PC-3 (cell line): ENCODE data around the gene ZNF746.

Experiments
- EZH2 ChIP-seq: fragments of 300-600 bp; sonication (generic); IDR thresholded peaks from one replicate; pipeline ENCODE4 v1.6.1; 2017; ENCODE audit warnings: antibody characterized with exemption, mild to moderate bottlenecking, low read length; ENCODE audit not compliant: unreplicated experiment
- EZH2phosphoT487 ChIP-seq: fragments of 300-600 bp; sonication (generic); IDR thresholded peaks from 2 replicates; pipeline ENCODE4 v1.6.1; 2018; ENCODE audit warnings: mild to moderate bottlenecking, antibody characterized with exemption, low read length, borderline replicate concordance
- TF ChIP-seq, protein P1 (sequence below): fragments of 300-600 bp; sonication (generic); conservative IDR thresholded peaks from 2 replicates; pipeline ENCODE4 v1.5.1; 2017; ENCODE audit warnings: antibody characterized with exemption, low read depth, mild to moderate bottlenecking, low read length

DNA sequence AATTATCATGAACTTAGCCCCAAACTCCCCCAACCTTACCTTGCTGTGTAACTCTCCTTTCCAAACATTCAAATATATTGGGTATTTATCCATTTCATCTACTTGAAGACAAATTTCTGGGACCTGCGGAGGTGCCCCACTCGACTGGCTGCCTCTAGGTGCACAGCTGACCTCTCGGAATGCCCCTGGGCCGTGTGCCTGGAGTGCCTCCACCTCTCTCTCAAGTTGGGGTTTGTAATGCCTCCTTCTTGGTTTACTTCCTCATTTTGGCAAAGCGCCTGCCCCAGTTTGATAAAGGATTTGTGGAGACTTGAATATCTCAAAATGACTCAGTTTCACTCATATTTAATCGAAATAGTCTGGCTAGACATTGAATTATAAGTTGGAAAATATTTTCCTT lies 53.3 kb downstream of the ZNF746 start:
- TF ChIP-seq, protein P1, sequence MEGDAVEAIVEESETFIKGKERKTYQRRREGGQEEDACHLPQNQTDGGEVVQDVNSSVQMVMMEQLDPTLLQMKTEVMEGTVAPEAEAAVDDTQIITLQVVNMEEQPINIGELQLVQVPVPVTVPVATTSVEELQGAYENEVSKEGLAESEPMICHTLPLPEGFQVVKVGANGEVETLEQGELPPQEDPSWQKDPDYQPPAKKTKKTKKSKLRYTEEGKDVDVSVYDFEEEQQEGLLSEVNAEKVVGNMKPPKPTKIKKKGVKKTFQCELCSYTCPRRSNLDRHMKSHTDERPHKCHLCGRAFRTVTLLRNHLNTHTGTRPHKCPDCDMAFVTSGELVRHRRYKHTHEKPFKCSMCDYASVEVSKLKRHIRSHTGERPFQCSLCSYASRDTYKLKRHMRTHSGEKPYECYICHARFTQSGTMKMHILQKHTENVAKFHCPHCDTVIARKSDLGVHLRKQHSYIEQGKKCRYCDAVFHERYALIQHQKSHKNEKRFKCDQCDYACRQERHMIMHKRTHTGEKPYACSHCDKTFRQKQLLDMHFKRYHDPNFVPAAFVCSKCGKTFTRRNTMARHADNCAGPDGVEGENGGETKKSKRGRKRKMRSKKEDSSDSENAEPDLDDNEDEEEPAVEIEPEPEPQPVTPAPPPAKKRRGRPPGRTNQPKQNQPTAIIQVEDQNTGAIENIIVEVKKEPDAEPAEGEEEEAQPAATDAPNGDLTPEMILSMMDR, result no peak
- TF ChIP-seq EZH2 (no peak), EZH2phosphoT487 (no peak)
